K562 (cell line): Measurements from ENCODE around the gene GCDH. TPM values are rescaled to one million over a fixed set of nuclear protein-coding genes. Genes with fewer than 3 reads are reported as not detected.

Experiments used
- BCL6 ChIP-seq: fragments of 250-450 bp; sonication (Bioruptor Pico); IDR thresholded peaks from 2 replicates; pipeline ENCODE4 v1.4.0; 2020
- CAMTA2 ChIP-seq: fragments of 250-450 bp; sonication (Bioruptor Pico); conservative IDR thresholded peaks from 2 replicates; pipeline ENCODE4 v1.5.1; 2022
- CREB3L1 ChIP-seq: fragments of 450-650 bp; IDR thresholded peaks from 2 replicates; pipeline ENCODE4 v1.6.1; 2014; ENCODE audit warnings: low read depth, mild to moderate bottlenecking, moderate library complexity, borderline replicate concordance
- E4F1 ChIP-seq: fragments of 250-450 bp; sonication (Bioruptor Pico); IDR thresholded peaks from 2 replicates; pipeline ENCODE4 v1.5.0; 2021; ENCODE audit warnings: mild to moderate bottlenecking, borderline replicate concordance
- FOXO4 ChIP-seq: fragments of 450-650 bp; formaldehyde crosslinking; IDR thresholded peaks from 2 replicates; pipeline ENCODE4 v1.4.0; 2020; ENCODE audit warnings: mild to moderate bottlenecking, moderate library complexity
- GMEB1 ChIP-seq: fragments of 250-450 bp; sonication (Bioruptor Pico); IDR thresholded peaks from 2 replicates; pipeline ENCODE4 v1.4.0; 2020; ENCODE audit warnings: mild to moderate bottlenecking
- HNRNPUL1 ChIP-seq: fragments of 200-400 bp; formaldehyde crosslinking; IDR thresholded peaks from 2 replicates; pipeline ENCODE4 v1.6.1; 2017; ENCODE audit warnings: low read length
- MAFK ChIP-seq: IDR thresholded peaks from 2 replicates; pipeline ENCODE4 v1.6.1; 2011; ENCODE audit warnings: low read length, improper control_type of control experiment
- NFATC3 ChIP-seq: fragments of 450-650 bp; IDR thresholded peaks from 2 replicates; pipeline ENCODE4 v1.6.1; 2017; ENCODE audit warnings: mild to moderate bottlenecking
- NFRKB ChIP-seq: fragments of 450-650 bp; IDR thresholded peaks from 2 replicates; pipeline ENCODE4 v1.6.1; 2016; ENCODE audit warnings: low read depth
- RAD21 ChIP-seq, 2 experiments: fragments of 250-450 bp in 1 of 2; fragments of 450-650 bp in 1 of 2; sonication (Bioruptor Pico) in 1 of 2; formaldehyde crosslinking in 1 of 2; IDR thresholded peaks in 1 of 2; conservative IDR thresholded peaks in 1 of 2; 2 replicates each; pipeline versions ENCODE4 v1.4.0 to v1.8.0; 2020 to 2022; ENCODE audit warnings: mild to moderate bottlenecking in 2 of 2, moderate library complexity in 1 of 2
- TAF7 ChIP-seq: fragments of 450-650 bp; IDR thresholded peaks from 2 replicates; pipeline ENCODE4 v1.6.1; 2016; ENCODE audit warnings: missing genetic modification characterization, missing compliant biosample characterization
- U2AF2 ChIP-seq: fragments of 200-400 bp; formaldehyde crosslinking; optimal IDR thresholded peaks from 2 replicates; pipeline ENCODE3; 2017; ENCODE audit warnings: low read depth, mild to moderate bottlenecking, low read length
- ZBTB49 ChIP-seq: sonication (generic); formaldehyde crosslinking; IDR thresholded peaks from 2 replicates; pipeline ENCODE4 v1.8.0; 2022; ENCODE audit warnings: missing genetic modification reagents, mild to moderate bottlenecking, borderline replicate concordance
- ZNF436 ChIP-seq: fragments of 250-450, 450-650 bp; sonication (Bioruptor Pico); formaldehyde crosslinking; IDR thresholded peaks from 2 replicates; pipeline ENCODE4 v1.7.0; 2020; ENCODE audit warnings: mild to moderate bottlenecking
- ZNF511 ChIP-seq: sonication (generic); formaldehyde crosslinking; IDR thresholded peaks from 2 replicates; pipeline ENCODE4 v1.8.0; 2022; ENCODE audit warnings: mild to moderate bottlenecking, missing genetic modification reagents
- polyA plus RNA-seq, 8 experiments: library from polyadenylated mRNA; depleted of rRNA in 4 of 8; stranded (reverse) in 5 of 8; unstranded in 3 of 8; fragments of >200 nt; fragmentation: Nextera tagmentation in 2 of 8; fragmentation: Illumina TruSeq in 1 of 8; extraction: Ambion mirVana in 2 of 8; extraction: Trizol in 1 of 8; gene quantifications; 2 replicates each; pipeline versions ENCODE4 v1.2.1 to v1.2.3, GENCODE V29; 2011 to 2014; ENCODE audit warnings: inconsistent platforms in 1 of 8, missing spikeins in 1 of 8
- total RNA-seq, 7 experiments: library from RNA; depleted of rRNA in 6 of 7; stranded (reverse); fragments of >200 nt in 6 of 7; fragmentation: Illumina TruSeq in 2 of 7; extraction: Trizol in 2 of 7; gene quantifications; 2 replicates each; pipeline versions ENCODE4 v1.2.1 to v1.2.3, GENCODE V29; 2011 to 2021; ENCODE audit warnings: low replicate concordance in 1 of 7

The GCDH gene
- total and polyA plus RNA-seq, 9 of the 15 experiments (the other 6 are each of a cell fraction or from before 2014, with no cell fraction given): 2.9 to 50.8 (median 19.1) TPM

- TF ChIP-seq E4F1: no peak
- no peak for TF ChIP-seq BCL6 (CRISPR knock-in tag)
- no peak for TF ChIP-seq CAMTA2 (CRISPR knock-in tag)
- TF ChIP-seq HNRNPUL1: no peak
- TF ChIP-seq CREB3L1: no peak
- TF ChIP-seq TAF7 (tag): peak; percentile 84
- TF ChIP-seq FOXO4 (CRISPR knock-in tag): no peak
- TF ChIP-seq ZNF436 (CRISPR knock-in tag): no peak; the same call in 1 of the 2 replicates
- no peak; the same call in 1 of the 2 replicates for TF ChIP-seq GMEB1 (CRISPR knock-in tag)
- no peak for TF ChIP-seq U2AF2
- TF ChIP-seq ZNF511 (CRISPR knock-in tag): peak; percentile 84; the same call in 1 of the 2 replicates
- TF ChIP-seq NFATC3: no peak
- no peak for TF ChIP-seq NFRKB
- no peak for TF ChIP-seq ZBTB49 (CRISPR knock-in tag)
- no peak for TF ChIP-seq MAFK
- TF ChIP-seq RAD21 (CRISPR knock-in tag; conservative IDR thresholded peaks at IDR 0.05 in 1 of 2, IDR thresholded peaks at IDR 0.05 in 1 of 2): no peak
Measured at GRCh38 chr19:12937927-12938778, 47.2 kb downstream of the GCDH start, which contains the start of gene CALR (continued).
